Ectodermal cell (in vitro differentiated cells): ENCODE data around the gene PRKCZ.

Experiments used
- H3K27ac ChIP-seq: 2 replicates; pipeline ENCODE4 v1.7.0; 2013; ENCODE audit warnings: mild to moderate bottlenecking, low read depth, low read length; ENCODE audit not compliant: insufficient read depth, poor library complexity, severe bottlenecking
- H3K27me3 ChIP-seq: 2 replicates; pipeline ENCODE4 v1.7.0; 2013; ENCODE audit warnings: mild to moderate bottlenecking, low read length; ENCODE audit not compliant: insufficient read depth, control insufficient read depth, poor library complexity, severe bottlenecking
- H3K36me3 ChIP-seq: one replicate; pipeline ENCODE4 v1.7.0; 2013; ENCODE audit warnings: low read length; ENCODE audit not compliant: control insufficient read depth, insufficient read depth
- H3K4me1 ChIP-seq: one replicate; pipeline ENCODE4 v1.7.0; 2013; ENCODE audit warnings: low read length; ENCODE audit not compliant: control insufficient read depth, insufficient read depth
- H3K4me3 ChIP-seq: 2 replicates; pipeline ENCODE4 v1.7.0; 2013; ENCODE audit warnings: low read depth, low read length, control low read depth; ENCODE audit not compliant: insufficient read depth
- H3K9me3 ChIP-seq: 2 replicates; pipeline ENCODE4 v1.7.0; 2013; ENCODE audit warnings: mild to moderate bottlenecking, low read length, moderate library complexity; ENCODE audit not compliant: control insufficient read depth
- WGBS, 2 experiments: methylation state at CpG; one replicate each; pipeline ENCODE4 v1.1.7; 2013; ENCODE audit warnings: missing lambda C conversion rate in 2 of 2; 5-methylcytosine and 5-hydroxymethylcytosine counted together

PRKCZ gene

DNA sequence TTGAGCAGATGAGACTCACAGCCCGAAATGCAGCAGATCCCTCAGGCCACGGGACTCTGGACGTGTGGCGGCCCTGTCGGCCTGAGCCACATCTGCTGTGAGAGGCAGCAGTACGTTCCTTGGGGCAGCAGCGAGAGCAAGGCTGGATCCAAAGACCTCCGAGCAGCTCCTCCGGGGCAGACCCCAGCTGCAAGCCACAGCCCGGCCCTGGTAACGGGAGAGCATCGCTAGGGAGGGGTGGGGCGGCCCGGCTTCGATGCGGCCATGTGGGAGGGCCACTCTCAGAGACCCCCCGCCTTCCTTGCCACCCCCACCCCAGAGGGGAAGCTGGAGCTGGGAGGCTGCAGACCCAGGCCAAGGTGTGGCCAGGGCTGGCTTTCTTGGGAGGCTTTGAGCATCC is 17.8 kb downstream of the PRKCZ start:
- H3K4me3 ChIP-seq, result no peak overlapping the region
- peaks cover 2% of the 10 kb centered on the region for H3K4me1 ChIP-seq
- H3K36me3 ChIP-seq, result no peaks in the 10 kb centered on the region
- no peaks in the 10 kb centered on the region for H3K9me3 ChIP-seq
- H3K27ac ChIP-seq, result no peak overlapping the region
- H3K27me3 ChIP-seq, result no peaks in the 10 kb centered on the region
- 90 to 92% methylated on average over 17 of the region's 17 CpGs for WGBS, 2 experiments

DNA sequence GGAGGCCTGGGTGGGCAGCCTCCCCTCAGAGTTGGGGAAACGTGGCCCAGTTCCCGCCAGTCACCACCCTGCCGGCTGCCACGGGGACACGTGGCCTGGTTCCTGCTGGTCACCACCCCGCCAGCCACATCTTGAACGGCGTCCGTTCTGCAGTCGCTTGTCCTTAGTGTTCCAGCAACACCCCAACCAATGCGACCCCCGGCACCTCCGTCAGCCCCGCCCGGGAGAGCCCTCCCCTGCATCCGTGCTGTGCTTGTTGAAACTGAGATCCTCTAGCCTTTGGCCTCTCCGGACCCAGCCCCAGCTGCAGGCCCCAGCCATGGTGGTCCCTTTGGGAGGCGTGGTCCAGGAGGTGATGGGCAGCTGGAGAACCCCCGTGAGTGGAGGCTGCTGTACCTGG is 18.7 kb downstream of the PRKCZ start:
- H3K27ac ChIP-seq, result no peak overlapping the region
- no peak overlapping the region for H3K4me3 ChIP-seq
- no peaks in the 10 kb centered on the region for H3K9me3 ChIP-seq
- no peaks in the 10 kb centered on the region for H3K36me3 ChIP-seq
- peaks cover 12% of the 10 kb centered on the region for H3K4me1 ChIP-seq
- 94 to 96% methylated on average over 19 of the region's 19 CpGs for WGBS, 2 experiments
- no peaks in the 10 kb centered on the region for H3K27me3 ChIP-seq

DNA sequence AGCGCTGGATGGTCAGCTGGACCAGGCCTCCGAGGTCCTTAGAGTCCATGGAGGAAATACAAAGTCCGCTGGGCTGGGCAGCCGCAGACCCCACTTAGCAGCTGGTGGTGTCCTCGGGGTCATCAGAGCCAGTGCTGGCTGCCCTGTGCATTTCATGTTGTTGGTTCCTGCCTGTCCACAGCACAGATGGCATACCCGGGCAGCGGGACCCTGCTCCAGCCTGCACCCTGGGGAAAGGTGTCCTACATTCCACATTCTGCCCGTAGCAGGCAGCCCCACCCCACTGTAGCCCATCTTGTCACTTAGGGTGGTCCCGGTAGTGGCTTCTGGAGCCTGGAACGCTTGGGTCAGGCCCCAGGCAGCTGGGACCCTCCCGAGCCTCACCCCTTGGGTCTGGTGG is 19.8 kb downstream of the PRKCZ start:
- Histone ChIP-seq H3K27ac (no peak overlapping the region), H3K27me3 (no peaks in the 10 kb centered on the region), H3K4me1 (peaks cover 17% of the 10 kb centered on the region), H3K36me3 (no peaks in the 10 kb centered on the region), H3K9me3 (no peaks in the 10 kb centered on the region), H3K4me3 (no peak overlapping the region)
- WGBS, 2 experiments, result 94 to 96% methylated on average over 11 of the region's 11 CpGs

DNA sequence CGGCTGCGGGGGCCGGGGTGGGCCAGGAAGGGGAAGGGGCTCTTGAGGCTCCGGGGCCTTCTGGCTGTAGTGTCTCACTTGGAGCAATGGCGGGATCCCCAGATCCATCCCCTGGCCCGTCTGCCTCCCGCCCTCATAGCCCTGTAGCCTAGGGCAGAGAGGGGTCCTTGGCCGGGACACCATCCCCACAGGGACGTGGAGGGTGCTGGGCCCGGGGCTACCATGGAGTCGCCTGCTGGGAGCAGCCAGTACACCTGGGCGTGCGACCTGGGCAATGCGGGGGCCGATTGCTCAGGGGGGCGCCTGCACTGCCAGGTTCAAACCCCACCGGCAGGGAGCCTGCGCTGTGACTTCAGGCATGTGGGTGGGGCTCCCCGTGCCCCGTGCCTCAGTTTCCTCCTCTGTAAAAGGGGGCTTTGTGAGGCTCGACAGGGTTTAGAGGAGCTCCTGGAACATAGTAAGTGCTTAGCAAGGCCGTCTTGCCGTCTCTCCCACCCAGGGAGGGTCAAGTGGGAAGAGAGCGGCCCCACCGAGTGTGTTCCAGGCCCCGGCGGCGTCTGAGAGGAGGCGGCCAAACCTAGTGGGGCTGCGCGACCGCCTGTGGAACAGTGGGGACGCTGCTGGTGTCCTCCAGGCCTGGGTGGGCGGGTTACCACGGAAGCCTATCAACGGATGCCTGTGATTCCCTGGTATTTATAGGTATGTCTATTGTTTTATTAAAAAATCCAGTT is 20.8 kb downstream of the PRKCZ start:
- Histone ChIP-seq H3K36me3 (no peaks in the 10 kb centered on the region), H3K4me3 (no peak overlapping the region), H3K27me3 (no peaks in the 10 kb centered on the region), H3K27ac (no peak overlapping the region), H3K4me1 (peaks cover 19% of the 10 kb centered on the region), H3K9me3 (no peaks in the 10 kb centered on the region)
- WGBS, 2 experiments, result 96% methylated on average over 36 of the region's 36 CpGs

GRCh38 chr1:2072109-2072806 is 22.0 kb downstream of the PRKCZ start:
- Histone ChIP-seq H3K4me1 (peaks cover 19% of the 10 kb centered on the region), H3K36me3 (peaks cover 5% of the 10 kb centered on the region), H3K9me3 (no peaks in the 10 kb centered on the region), H3K4me3 (no peak overlapping the region), H3K27ac (no peak overlapping the region), H3K27me3 (no peaks in the 10 kb centered on the region)
- WGBS, 2 experiments, result 91 to 93% methylated on average over 25 of the region's 25 CpGs

- Histone ChIP-seq H3K36me3 (peaks cover 10% of the 10 kb centered on the region), H3K4me1 (peaks cover 19% of the 10 kb centered on the region), H3K9me3 (no peaks in the 10 kb centered on the region), H3K27me3 (no peaks in the 10 kb centered on the region), H3K4me3 (no peak overlapping the region), H3K27ac (no peak overlapping the region)
- WGBS, 2 experiments, result 92 to 94% methylated on average over 14 of the region's 14 CpGs
These were observed 22.7 kb downstream of the PRKCZ start for GRCh38 chr1:2072891-2073290.

- H3K4me1 ChIP-seq, result peaks cover 19% of the 10 kb centered on the region
- no peak overlapping the region for H3K27ac ChIP-seq
- H3K36me3 ChIP-seq, result peaks cover 12% of the 10 kb centered on the region
- no peak overlapping the region for H3K4me3 ChIP-seq
- 80 to 83% methylated on average over 59 of the region's 59 CpGs for WGBS, 2 experiments
- H3K27me3 ChIP-seq, result no peaks in the 10 kb centered on the region
- H3K9me3 ChIP-seq, result no peaks in the 10 kb centered on the region
These were observed 23.4 kb downstream of the PRKCZ start for GRCh38 chr1:2073382-2074230.

GRCh38 chr1:2074396-2074795 is 24.2 kb downstream of the PRKCZ start:
- H3K9me3 ChIP-seq, result no peaks in the 10 kb centered on the region
- peaks cover 12% of the 10 kb centered on the region for H3K36me3 ChIP-seq
- no peak overlapping the region for H3K4me3 ChIP-seq
- H3K27ac ChIP-seq, result no peak overlapping the region
- 90 to 91% methylated on average over 19 of the region's 19 CpGs for WGBS, 2 experiments
- H3K27me3 ChIP-seq, result no peaks in the 10 kb centered on the region
- H3K4me1 ChIP-seq, result peaks cover 19% of the 10 kb centered on the region

DNA sequence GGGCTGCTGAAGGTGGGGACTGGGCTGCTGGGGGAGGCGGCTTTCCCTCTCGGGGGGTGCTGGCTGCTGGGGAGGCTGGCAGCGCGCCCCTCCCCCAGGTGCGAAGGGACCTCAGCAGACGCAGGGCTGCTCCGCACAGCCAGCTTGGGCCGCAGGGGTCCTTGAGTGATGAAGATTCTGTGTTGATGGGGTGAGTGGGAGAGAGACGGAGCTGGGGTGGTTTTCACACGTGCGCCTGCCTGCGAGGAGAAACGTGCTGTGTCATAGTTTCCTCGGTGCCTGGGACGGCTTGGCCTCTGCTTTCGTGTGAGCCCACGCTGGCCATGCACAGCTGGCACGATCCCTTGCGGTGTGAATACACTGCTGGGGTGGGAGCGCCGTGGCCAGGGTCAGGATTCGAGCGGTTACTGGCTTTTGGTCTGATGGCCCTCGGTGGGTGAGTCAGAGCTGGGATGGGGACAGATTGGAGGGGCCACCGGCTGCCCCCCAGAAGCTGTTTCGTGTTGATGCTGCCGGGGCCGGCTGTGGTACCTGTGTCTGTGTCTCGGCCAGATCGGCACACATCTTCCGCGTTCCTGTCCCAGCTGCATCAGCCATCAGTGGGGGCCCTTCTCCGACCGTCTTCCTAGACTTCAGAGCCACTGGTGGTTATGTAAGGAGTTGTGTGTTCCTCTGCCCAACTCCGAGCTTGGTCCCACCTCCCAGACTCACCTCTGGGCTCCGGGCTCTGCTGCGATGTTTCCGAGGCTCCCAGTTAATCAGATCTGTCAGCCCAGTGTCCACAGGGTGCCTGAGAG is 24.9 kb downstream of the PRKCZ start:
- Histone ChIP-seq H3K36me3 (peaks cover 12% of the 10 kb centered on the region), H3K4me1 (peaks cover 19% of the 10 kb centered on the region), H3K4me3 (no peak overlapping the region), H3K27me3 (no peaks in the 10 kb centered on the region), H3K9me3 (no peaks in the 10 kb centered on the region), H3K27ac (no peak overlapping the region)
- 91 to 92% methylated on average over 38 of the region's 38 CpGs for WGBS, 2 experiments
